H9 (cell line): ENCODE data around the gene KRT78. TPM values are rescaled to one million over a fixed set of nuclear protein-coding genes. Genes with fewer than 3 reads are reported as not detected.
A peak's percentile ranks its signal among the peaks of the same experiment; 100 is the strongest.

Experiments used
- DNase-seq: peaks from one replicate; pipeline ENCODE4 v3.0.0-alpha.2; 2017
- H2AFZ ChIP-seq: one replicate; pipeline ENCODE4 v1.6.1; 2013; ENCODE audit warnings: mild to moderate bottlenecking, low read length, control low read depth, moderate library complexity
- H2AK5ac ChIP-seq: 2 replicates; pipeline ENCODE4 v1.6.1; 2013; ENCODE audit warnings: low read length, control low read depth, mixed read lengths; ENCODE audit not compliant: insufficient read length
- H2BK120ac ChIP-seq: one replicate; pipeline ENCODE4 v1.6.1; 2013; ENCODE audit warnings: low read depth, mild to moderate bottlenecking, low read length, control low read depth, inconsistent platforms; ENCODE audit not compliant: poor library complexity, severe bottlenecking
- H2BK12ac ChIP-seq: 2 replicates; pipeline ENCODE4 v1.6.1; 2013; ENCODE audit warnings: low read length, control low read depth, mixed read lengths, low read depth; ENCODE audit not compliant: insufficient read length
- H2BK15ac ChIP-seq: 2 replicates; pipeline ENCODE4 v1.6.1; 2013; ENCODE audit warnings: low read depth, low read length, control low read depth
- H2BK20ac ChIP-seq: one replicate; pipeline ENCODE4 v1.6.1; 2013; ENCODE audit warnings: low read depth, mild to moderate bottlenecking, low read length, control low read depth, inconsistent platforms; ENCODE audit not compliant: poor library complexity, severe bottlenecking
- H2BK5ac ChIP-seq: 2 replicates; pipeline ENCODE4 v1.6.1; 2013; ENCODE audit warnings: low read length, control low read depth, mixed read lengths; ENCODE audit not compliant: insufficient read length
- H3K14ac ChIP-seq: 2 replicates; pipeline ENCODE4 v1.6.1; 2013; ENCODE audit warnings: low read length, control low read depth; ENCODE audit not compliant: insufficient read depth
- H3K18ac ChIP-seq: 2 replicates; pipeline ENCODE4 v1.6.1; 2013; ENCODE audit warnings: low read depth, mild to moderate bottlenecking, mixed read lengths, low read length, control low read depth; ENCODE audit not compliant: insufficient read length
- H3K23ac ChIP-seq: 2 replicates; pipeline ENCODE4 v1.6.1; 2013; ENCODE audit warnings: low read length, control low read depth, mixed read lengths, low read depth; ENCODE audit not compliant: insufficient read length
- H3K23me2 ChIP-seq: 2 replicates; pipeline ENCODE4 v1.6.1; 2013; ENCODE audit warnings: low read depth, mild to moderate bottlenecking, mixed read lengths, low read length, control low read depth; ENCODE audit not compliant: insufficient read length, poor library complexity, severe bottlenecking
- H3K27ac ChIP-seq: 2 replicates; pipeline ENCODE4 v1.5.1; 2013; ENCODE audit warnings: low read length, control low read depth, mixed read lengths, low read depth; ENCODE audit not compliant: insufficient read length
- H3K27me3 ChIP-seq: 2 replicates; pipeline ENCODE4 v1.6.1; 2013; ENCODE audit warnings: low read length, control low read depth, inconsistent platforms; ENCODE audit not compliant: insufficient read depth
- H3K4ac ChIP-seq: 2 replicates; pipeline ENCODE4 v1.6.1; 2013; ENCODE audit warnings: low read depth, mild to moderate bottlenecking, control low read depth, inconsistent platforms, low read length, moderate library complexity
- H3K4me1 ChIP-seq: 2 replicates; pipeline ENCODE4 v1.6.1; 2013; ENCODE audit warnings: low read length, control low read depth, inconsistent platforms; ENCODE audit not compliant: insufficient read depth
- H3K4me2 ChIP-seq: 2 replicates; pipeline ENCODE4 v1.6.1; 2013; ENCODE audit warnings: low read length, control low read depth, mixed read lengths; ENCODE audit not compliant: insufficient read length, insufficient read depth
- H3K56ac ChIP-seq: 2 replicates; pipeline ENCODE4 v1.6.1; 2013; ENCODE audit warnings: low read depth, mild to moderate bottlenecking, mixed read lengths, low read length, control low read depth; ENCODE audit not compliant: insufficient read length
- H3K79me1 ChIP-seq: 2 replicates; pipeline ENCODE4 v1.6.1; 2013; ENCODE audit warnings: low read depth, mild to moderate bottlenecking, moderate library complexity, low read length, control low read depth, inconsistent platforms; ENCODE audit not compliant: insufficient read depth, poor library complexity, severe bottlenecking
- H3K79me2 ChIP-seq: 2 replicates; pipeline ENCODE4 v1.6.1; 2013; ENCODE audit warnings: low read length, control low read depth, inconsistent platforms; ENCODE audit not compliant: insufficient read depth
- H3K9ac ChIP-seq: 2 replicates; pipeline ENCODE4 v1.6.1; 2013; ENCODE audit warnings: low read length, control low read depth, mixed read lengths; ENCODE audit not compliant: insufficient read length; ENCODE audit errors: extremely low read depth
- H3K9me3 ChIP-seq: one replicate; pipeline ENCODE4 v1.6.1; 2013; ENCODE audit warnings: low read depth, low read length, inconsistent platforms; ENCODE audit not compliant: control insufficient read depth
- H3T11ph ChIP-seq: one replicate; pipeline ENCODE4 v1.6.1; 2013; ENCODE audit warnings: mild to moderate bottlenecking, low read length, control low read depth, inconsistent platforms
- H4K20me1 ChIP-seq: one replicate; pipeline ENCODE4 v1.6.1; 2013; ENCODE audit not compliant: control insufficient read depth, insufficient read length, insufficient read depth
- H4K5ac ChIP-seq: 2 replicates; pipeline ENCODE4 v1.6.1; 2013; ENCODE audit warnings: low read depth, mild to moderate bottlenecking, mixed read lengths, low read length, control low read depth; ENCODE audit not compliant: insufficient read length
- H4K8ac ChIP-seq: replicated peaks from 2 replicates; pipeline ENCODE4 v1.6.1; 2013; ENCODE audit warnings: low read length, control low read depth, mixed read lengths, low read depth; ENCODE audit not compliant: insufficient read length
- H4K91ac ChIP-seq: 2 replicates; pipeline ENCODE4 v1.6.1; 2013; ENCODE audit warnings: low read depth, mild to moderate bottlenecking, moderate library complexity, mixed read lengths, low read length, control low read depth; ENCODE audit not compliant: insufficient read length
- H3K27ac Mint-ChIP-seq, 3 experiments: 2 replicates in 2 of 3; 3 replicates in 1 of 3; pipeline ENCODE4 v1.8.0; 2020 to 2021; ENCODE audit warnings: mixed read lengths in 3 of 3, mild to moderate bottlenecking in 1 of 3, moderate library complexity in 1 of 3
- H3K27me3 Mint-ChIP-seq: 2 replicates; pipeline ENCODE4 v1.8.0; 2021; ENCODE audit warnings: low read depth, mild to moderate bottlenecking, moderate library complexity, mixed read lengths
- H3K36me3 Mint-ChIP-seq, 3 experiments: 2 replicates in 2 of 3; 3 replicates in 1 of 3; pipeline ENCODE4 v1.8.0; 2020 to 2021; ENCODE audit warnings: low read depth in 3 of 3, mixed read lengths in 3 of 3; ENCODE audit not compliant: insufficient read depth in 1 of 3
- H3K4me1 Mint-ChIP-seq, 2 experiments: 2 replicates each; pipeline ENCODE4 v1.8.0; 2020; ENCODE audit warnings: mixed read lengths in 2 of 2
- H3K4me3 Mint-ChIP-seq, 2 experiments: 2 replicates in 1 of 2; 3 replicates in 1 of 2; pipeline ENCODE4 v1.8.0; 2020 to 2021; ENCODE audit warnings: mild to moderate bottlenecking in 2 of 2, mixed read lengths in 2 of 2, moderate library complexity in 1 of 2
- H3K9me3 Mint-ChIP-seq, 2 experiments: 2 replicates in 1 of 2; 3 replicates in 1 of 2; pipeline ENCODE4 v1.8.0; 2020; ENCODE audit warnings: mild to moderate bottlenecking in 2 of 2, mixed read lengths in 2 of 2, moderate library complexity in 1 of 2
- WGBS: extraction: QIAGEN DNeasy Blood & Tissue Kit; methylation state at CpG from one replicate; pipeline ENCODE4 v1.1.7; 2013; ENCODE audit warnings: missing lambda C conversion rate, low lambda C conversion rate, mixed read lengths; ENCODE audit not compliant: insufficient read length; ENCODE audit errors: extremely low coverage; 5-methylcytosine and 5-hydroxymethylcytosine counted together
- total RNA-seq: library from RNA; stranded (reverse); gene quantifications from 2 replicates; pipeline ENCODE4 v1.2.1, GENCODE V29; 2021
- TF ChIP-seq, protein P1 (sequence below): fragments of 200-600 bp; sonication (generic); conservative IDR thresholded peaks from 3 replicates; pipeline ENCODE4 v1.8.0; 2021; ENCODE audit warnings: antibody characterized with exemption, mild to moderate bottlenecking

Gene KRT78
- total RNA-seq, 1 experiment from 2014 or later: not detected

DNA sequence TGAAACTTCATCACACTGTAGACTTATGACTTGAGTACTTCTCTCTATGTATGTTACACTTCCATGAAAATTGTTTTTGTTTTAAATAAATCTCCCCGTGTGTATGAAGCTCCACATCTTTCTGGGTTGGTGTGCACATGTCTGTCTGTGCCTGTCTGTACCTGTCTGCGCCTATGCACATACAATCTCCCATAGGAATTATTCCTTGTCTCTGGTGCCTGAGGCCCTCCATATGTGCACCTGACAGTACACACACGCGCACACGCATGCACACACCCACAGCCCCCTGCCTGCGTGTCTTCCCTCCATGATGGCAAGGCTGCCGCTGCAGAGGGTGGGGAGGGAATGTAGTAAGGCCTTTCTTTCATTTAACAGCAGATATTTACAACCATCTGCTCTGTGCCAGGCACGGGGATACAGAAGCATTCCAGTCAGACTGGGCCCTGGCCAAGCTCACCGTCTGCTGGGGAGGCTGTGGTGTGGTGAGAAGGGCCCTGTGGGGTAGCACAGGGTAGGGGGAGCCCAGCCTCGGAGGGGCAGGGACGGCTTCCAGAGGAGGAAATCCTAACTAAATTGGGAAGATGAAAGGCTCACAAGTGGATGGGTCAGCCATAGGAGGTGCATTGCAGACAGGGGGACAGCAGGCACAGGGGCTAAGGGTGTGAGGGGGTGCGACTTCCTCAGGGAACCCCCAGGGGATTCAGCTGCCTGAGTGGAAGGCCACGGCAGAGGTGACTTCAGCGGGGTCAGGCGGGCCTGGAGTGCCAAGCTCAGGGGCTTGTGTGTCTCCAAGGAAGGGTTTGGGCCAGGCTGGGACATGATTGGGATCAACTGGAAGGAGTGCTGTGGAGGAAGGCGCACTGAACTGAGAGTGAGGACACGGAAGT lies 30.0 kb upstream of the KRT78 start:
- peaks cover 37% of the 10 kb centered on the region for H3K27me3 Mint-ChIP-seq
- DNase-seq: no peak
- Histone ChIP-seq H3K14ac (peak overlapping the region; percentile 81; the same call in 1 of the 2 replicates), H4K5ac (no peak overlapping the region), H2BK12ac (no peak overlapping the region), H3K56ac (no peak overlapping the region), H4K8ac (no peak overlapping the region), H3K18ac (peak overlapping the region; percentile 32), H3K79me2 (no peaks in the 10 kb centered on the region), H3K23ac (no peak overlapping the region), H2BK15ac (no peak overlapping the region), H3K23me2 (peaks cover 8% of the 10 kb centered on the region), H2BK20ac (no peak overlapping the region), H4K91ac (no peak overlapping the region), H2AFZ (no peak overlapping the region), H2BK5ac (no peak overlapping the region), H3K27ac (no peak overlapping the region), H3K4ac (no peak overlapping the region), H4K20me1 (no peaks in the 10 kb centered on the region), H2BK120ac (no peak overlapping the region), H3K9me3 (no peaks in the 10 kb centered on the region), H3T11ph (no peak overlapping the region), H2AK5ac (no peak overlapping the region), H3K27me3 (no peaks in the 10 kb centered on the region; the same call in 1 of the 2 replicates), H3K9ac (no peak overlapping the region), H3K4me1 (no peaks in the 10 kb centered on the region), H3K4me2 (peak overlapping the region; percentile 51), H3K79me1 (no peaks in the 10 kb centered on the region)
- H3K27ac Mint-ChIP-seq: no peak overlapping the region
- TF ChIP-seq, protein P1, sequence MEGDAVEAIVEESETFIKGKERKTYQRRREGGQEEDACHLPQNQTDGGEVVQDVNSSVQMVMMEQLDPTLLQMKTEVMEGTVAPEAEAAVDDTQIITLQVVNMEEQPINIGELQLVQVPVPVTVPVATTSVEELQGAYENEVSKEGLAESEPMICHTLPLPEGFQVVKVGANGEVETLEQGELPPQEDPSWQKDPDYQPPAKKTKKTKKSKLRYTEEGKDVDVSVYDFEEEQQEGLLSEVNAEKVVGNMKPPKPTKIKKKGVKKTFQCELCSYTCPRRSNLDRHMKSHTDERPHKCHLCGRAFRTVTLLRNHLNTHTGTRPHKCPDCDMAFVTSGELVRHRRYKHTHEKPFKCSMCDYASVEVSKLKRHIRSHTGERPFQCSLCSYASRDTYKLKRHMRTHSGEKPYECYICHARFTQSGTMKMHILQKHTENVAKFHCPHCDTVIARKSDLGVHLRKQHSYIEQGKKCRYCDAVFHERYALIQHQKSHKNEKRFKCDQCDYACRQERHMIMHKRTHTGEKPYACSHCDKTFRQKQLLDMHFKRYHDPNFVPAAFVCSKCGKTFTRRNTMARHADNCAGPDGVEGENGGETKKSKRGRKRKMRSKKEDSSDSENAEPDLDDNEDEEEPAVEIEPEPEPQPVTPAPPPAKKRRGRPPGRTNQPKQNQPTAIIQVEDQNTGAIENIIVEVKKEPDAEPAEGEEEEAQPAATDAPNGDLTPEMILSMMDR: no peak
- peaks cover 8 to 23% of the 10 kb centered on the region in 2 experiments for H3K4me1 Mint-ChIP-seq
- peak overlapping the region; percentile 27 to 76; a peak in 4 of 5 replicates for H3K4me3 Mint-ChIP-seq
- H3K9me3 Mint-ChIP-seq: no peaks in the 10 kb centered on the region
- no peaks in the 10 kb centered on the region for H3K36me3 Mint-ChIP-seq
- WGBS: no CpG with 5 or more reads among the region's 17 CpGs
